Activated naive CD8-positive, alpha-beta T cell (primary cell): ENCODE measurements around the gene GNGT1.

Experiments
- H3K27ac Mint-ChIP-seq: one replicate; pipeline ENCODE4 v1.8.0; 2021; ENCODE audit warnings: mixed read lengths
- H3K27me3 Mint-ChIP-seq: one replicate; pipeline ENCODE4 v1.8.0; 2021; ENCODE audit warnings: mixed read lengths
- H3K36me3 Mint-ChIP-seq: one replicate; pipeline ENCODE4 v1.8.0; 2021; ENCODE audit warnings: mixed read lengths
- H3K4me1 Mint-ChIP-seq: one replicate; pipeline ENCODE4 v1.8.0; 2021; ENCODE audit warnings: low read depth, mixed read lengths
- H3K4me3 Mint-ChIP-seq: one replicate; pipeline ENCODE4 v1.8.0; 2021; ENCODE audit warnings: mild to moderate bottlenecking, mixed read lengths
- H3K9me3 Mint-ChIP-seq: one replicate; pipeline ENCODE4 v1.8.0; 2021; ENCODE audit warnings: low read depth, mixed read lengths

Gene GNGT1

GRCh38 chr7:93945083-93945482 lies 38.7 kb downstream of the GNGT1 start:
- H3K4me3 Mint-ChIP-seq = no peak overlapping the region

GRCh38 chr7:93945756-93946535 lies 39.6 kb downstream of the GNGT1 start:
- Mint-ChIP-seq H3K4me1 (no peaks in the 10 kb centered on the region), H3K4me3 (no peak overlapping the region), H3K36me3 (no peaks in the 10 kb centered on the region), H3K9me3 (no peaks in the 10 kb centered on the region), H3K27ac (no peak overlapping the region), H3K27me3 (peaks cover 2% of the 10 kb centered on the region)

More at GRCh38 chr7:93945083-93945482, 38.7 kb downstream of the GNGT1 start:
- H3K27ac Mint-ChIP-seq = no peak overlapping the region
- H3K27me3 Mint-ChIP-seq = peaks cover 6% of the 10 kb centered on the region
- H3K36me3 Mint-ChIP-seq = no peaks in the 10 kb centered on the region
- no peaks in the 10 kb centered on the region for H3K4me1 Mint-ChIP-seq
- H3K9me3 Mint-ChIP-seq = no peaks in the 10 kb centered on the region

- H3K4me3 Mint-ChIP-seq = no peak overlapping the region
- no peaks in the 10 kb centered on the region for H3K4me1 Mint-ChIP-seq
- H3K9me3 Mint-ChIP-seq = no peaks in the 10 kb centered on the region
Measured at GRCh38 chr7:93948106-93948505, 41.7 kb downstream of the GNGT1 start.

GRCh38 chr7:93948873-93949272 lies 42.5 kb downstream of the GNGT1 start:
- no peak overlapping the region for H3K4me3 Mint-ChIP-seq
- H3K9me3 Mint-ChIP-seq = no peaks in the 10 kb centered on the region
- no peak overlapping the region for H3K27ac Mint-ChIP-seq
- H3K36me3 Mint-ChIP-seq = no peaks in the 10 kb centered on the region
- H3K27me3 Mint-ChIP-seq = peaks cover 1% of the 10 kb centered on the region
- no peaks in the 10 kb centered on the region for H3K4me1 Mint-ChIP-seq

More at GRCh38 chr7:93948106-93948505, 41.7 kb downstream of the GNGT1 start:
- Mint-ChIP-seq H3K27me3 (peaks cover 1% of the 10 kb centered on the region), H3K36me3 (no peaks in the 10 kb centered on the region), H3K27ac (no peak overlapping the region)

- Mint-ChIP-seq H3K9me3 (no peaks in the 10 kb centered on the region), H3K4me3 (no peak overlapping the region), H3K36me3 (no peaks in the 10 kb centered on the region), H3K4me1 (no peaks in the 10 kb centered on the region), H3K27me3 (peaks cover 1% of the 10 kb centered on the region), H3K27ac (no peak overlapping the region)
Measured at GRCh38 chr7:93949423-93949822, 43.1 kb downstream of the GNGT1 start.

- Mint-ChIP-seq H3K36me3 (peaks cover 3% of the 10 kb centered on the region), H3K27me3 (no peaks in the 10 kb centered on the region), H3K9me3 (no peaks in the 10 kb centered on the region), H3K4me3 (no peak overlapping the region), H3K27ac (no peak overlapping the region), H3K4me1 (no peaks in the 10 kb centered on the region)
Measured at GRCh38 chr7:93955304-93955703, 48.9 kb downstream of the GNGT1 start.

GRCh38 chr7:93957767-93958166 lies 51.4 kb downstream of the GNGT1 start:
- H3K4me1 Mint-ChIP-seq = no peaks in the 10 kb centered on the region

GRCh38 chr7:93958216-93958615 lies 51.8 kb downstream of the GNGT1 start:
- H3K4me1 Mint-ChIP-seq = no peaks in the 10 kb centered on the region
- no peak overlapping the region for H3K4me3 Mint-ChIP-seq
- H3K9me3 Mint-ChIP-seq = no peaks in the 10 kb centered on the region
- H3K36me3 Mint-ChIP-seq = peaks cover 3% of the 10 kb centered on the region
- no peak overlapping the region for H3K27ac Mint-ChIP-seq
- H3K27me3 Mint-ChIP-seq = no peaks in the 10 kb centered on the region

More at GRCh38 chr7:93957767-93958166, 51.4 kb downstream of the GNGT1 start:
- H3K27ac Mint-ChIP-seq = no peak overlapping the region
- no peaks in the 10 kb centered on the region for H3K9me3 Mint-ChIP-seq
- H3K4me3 Mint-ChIP-seq = no peak overlapping the region
- no peaks in the 10 kb centered on the region for H3K27me3 Mint-ChIP-seq
- H3K36me3 Mint-ChIP-seq = peaks cover 3% of the 10 kb centered on the region

GRCh38 chr7:93958651-93959050 lies 52.3 kb downstream of the GNGT1 start:
- Mint-ChIP-seq H3K9me3 (no peaks in the 10 kb centered on the region), H3K36me3 (peaks cover 3% of the 10 kb centered on the region), H3K27ac (no peak overlapping the region), H3K4me1 (no peaks in the 10 kb centered on the region), H3K4me3 (no peak overlapping the region), H3K27me3 (no peaks in the 10 kb centered on the region)
